Measurements from ENCODE around the gene SLC12A9. TPM values are rescaled to one million over a fixed set of nuclear protein-coding genes. Genes with fewer than 3 reads are reported as not detected.

The SLC12A9 gene
- total and polyA plus RNA-seq, 2 of the 8 experiments (the other 6 are each of a cell fraction or from before 2014, with no cell fraction given), result 31.4 to 40.1 TPM

DNA sequence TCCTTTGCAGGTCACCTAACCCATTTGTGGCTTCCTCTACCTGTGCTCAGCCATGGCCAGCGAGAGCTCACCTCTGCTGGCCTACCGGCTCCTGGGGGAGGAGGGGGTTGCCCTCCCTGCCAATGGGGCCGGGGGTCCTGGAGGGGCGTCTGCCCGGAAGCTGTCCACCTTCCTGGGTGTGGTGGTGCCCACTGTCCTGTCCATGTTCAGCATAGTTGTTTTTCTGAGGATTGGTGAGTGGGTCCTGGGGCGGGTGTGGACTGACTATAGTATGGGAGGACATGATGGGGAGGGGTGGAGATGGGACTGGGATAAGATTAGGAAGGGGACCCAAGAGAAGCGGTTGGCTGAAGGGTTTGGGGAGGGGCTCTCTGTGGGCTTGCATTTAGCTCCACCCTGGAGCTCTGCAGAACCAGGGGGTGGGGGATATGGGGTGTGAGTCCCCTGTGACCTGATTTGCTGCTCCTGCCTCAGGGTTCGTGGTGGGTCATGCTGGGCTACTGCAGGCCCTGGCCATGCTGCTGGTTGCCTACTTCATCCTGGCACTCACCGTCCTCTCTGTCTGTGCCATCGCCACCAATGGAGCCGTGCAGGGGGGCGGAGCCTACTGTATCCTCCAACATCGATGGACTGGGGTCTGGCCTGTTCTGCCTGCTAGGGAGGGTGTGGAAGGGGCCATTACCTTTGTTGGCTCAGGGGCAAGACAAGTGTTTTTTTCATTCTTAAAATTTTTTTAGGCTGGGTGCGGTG is 1.8 kb downstream of the SLC12A9 start:
- Histone ChIP-seq H3K4me2 (ENCODE audit: insufficient read depth in 1 of 2, low read depth in 2 of 2, low read length in 2 of 2) (no peak overlapping the region; a peak in 1 of 4 replicates), H2BK15ac (ENCODE audit: low read length) (no peak overlapping the region), H3K79me1 (ENCODE audit: low read depth, low read length) (peaks cover 12% of the 10 kb centered on the region; the same call in 1 of the 2 replicates), H4K91ac (replicated peaks; ENCODE audit: insufficient read length, low read length) (no peak overlapping the region), H3K14ac (ENCODE audit: insufficient read length) (no peak overlapping the region), H3K27ac (ENCODE audit: low read depth, low read length) (no peak overlapping the region), H3K18ac (ENCODE audit: extremely low read depth, low read length) (no peak overlapping the region), H2BK5ac (ENCODE audit: low read depth, low read length) (no peak overlapping the region), H2AFZ (ENCODE audit: low read length) (no peak overlapping the region), H3K23me2 (ENCODE audit: low read depth, low read length) (peaks cover 4% of the 10 kb centered on the region; the same call in 1 of the 2 replicates), H3K9me3 (ENCODE audit: insufficient read depth in 2 of 2, low read depth in 1 of 2, low read length in 1 of 2) (no peaks in the 10 kb centered on the region), H4K8ac (ENCODE audit: extremely low read depth, insufficient read depth, low read length) (no peak overlapping the region), H2BK12ac (ENCODE audit: low read depth, low read length) (no peak overlapping the region), H4K20me1 (replicated peaks in 1 of 2; ENCODE audit: control insufficient read depth in 1 of 2, insufficient read depth in 2 of 2, low read length in 2 of 2) (peaks cover 0 to 11% of the 10 kb centered on the region in 2 experiments), H3K9ac (replicated peaks in 1 of 4; ENCODE audit: extremely low read depth in 1 of 4, low read depth in 3 of 4, low read length in 3 of 4) (no peak overlapping the region), H3K4ac (replicated peaks; ENCODE audit: insufficient read length, low read depth, low read length) (no peak overlapping the region), H2AK5ac (ENCODE audit: low read depth, low read length) (no peak overlapping the region), H3K23ac (ENCODE audit: insufficient read length) (no peak overlapping the region), H3K79me2 (ENCODE audit: control insufficient read depth in 1 of 2, insufficient read depth in 2 of 2, low read length in 2 of 2) (peaks cover 0 to 21% of the 10 kb centered on the region in 2 experiments; a peak in 1 of 4 replicates), H4K5ac (ENCODE audit: insufficient read length, low read depth, low read length) (no peak overlapping the region), H3K36me3 (ENCODE audit: control insufficient read depth in 2 of 4, insufficient read depth in 4 of 4, low read length in 3 of 4) (no peaks in the 10 kb centered on the region), H2BK20ac (ENCODE audit: low read length) (no peak overlapping the region), H2BK120ac (replicated peaks; ENCODE audit: low read depth, low read length) (no peak overlapping the region), H3K56ac (replicated peaks; ENCODE audit: insufficient read length, low read depth, low read length) (no peak overlapping the region), H3K4me1 (replicated peaks in 1 of 4; ENCODE audit: control insufficient read depth in 3 of 4, insufficient read depth in 4 of 4, low read length in 3 of 4) (peaks cover 0 to 6% (median 0%) of the 10 kb centered on the region in 4 experiments; a peak in 1 of 7 replicates), H3K27me3 (replicated peaks in 1 of 4; ENCODE audit: control insufficient read depth in 3 of 4, extremely low read depth in 1 of 4, insufficient read depth in 3 of 4, low read length in 3 of 4) (no peaks in the 10 kb centered on the region), H3K4me3 (ENCODE audit: extremely low read depth in 1 of 4, insufficient read depth in 2 of 4, low read depth in 3 of 4, low read length in 4 of 4) (no peak overlapping the region)
- FAIRE-seq (no peak), DNase-seq (ENCODE audit: low read depth in 1 of 2, low spot score in 2 of 2) (no peak)
- POLR2A ChIA-PET (ENCODE audit: partially characterized antibody), result interaction anchor here (0.5 to 1.9 kb wide), 9 partner anchors 9 to 55 kb away, joined by 3 to 8 read pairs (median 4); partner anchors contain the start of genes SRRT and TRIP6
- CTCF ChIA-PET (ENCODE audit: partially characterized antibody), result interaction anchor here (0.8 to 13.9 kb wide), 8 partner anchors 20 to 152 kb away, joined by 3 to 215 read pairs (median 10); partner anchors contain the start of genes EPHB4, POP7 and SRRT
- TF ChIP-seq BRCA1 (IDR thresholded peaks at IDR 0.05; ENCODE audit: low read depth, low read length) (no peak), MAFK (IDR thresholded peaks at IDR 0.05; ENCODE audit: low read depth, low read length) (no peak), NRF1 (IDR thresholded peaks at IDR 0.05; ENCODE audit: low read depth, low read length) (no peak), TAF7 (optimal IDR thresholded peaks at IDR 0.05; ENCODE audit: borderline replicate concordance, low read depth, low read length) (no peak), RNF2 (IDR thresholded peaks at IDR 0.05; ENCODE audit: borderline replicate concordance, low read depth, low read length, missing control alignments, poor library complexity, severe bottlenecking) (no peak), HDAC6 (IDR thresholded peaks at IDR 0.05; ENCODE audit: low read depth, low read length) (no peak), JUND (IDR thresholded peaks at IDR 0.05; ENCODE audit: low read length) (no peak), CHD2 (IDR thresholded peaks at IDR 0.05; ENCODE audit: low read length) (no peak), POLR2AphosphoS5 (IDR thresholded peaks at IDR 0.05; ENCODE audit: low read depth, low read length) (no peak)
- WGBS, 2 experiments (ENCODE audit: extremely low coverage in 1 of 2, insufficient coverage in 1 of 2, insufficient read length in 1 of 2, insufficient replicate concordance in 2 of 2, low coverage in 1 of 2, low lambda C conversion rate in 2 of 2, missing lambda C conversion rate in 1 of 2), result 91% methylated on average over 14 of the region's 14 CpGs; no CpG with 5 or more reads in 1 of the 2 experiments
